HCT116 (cell line): Measurements from ENCODE around the gene SAT1.

Experiments
- CEBPB ChIP-seq: IDR thresholded peaks from 2 replicates; pipeline ENCODE4 v1.6.1; 2012; ENCODE audit warnings: low read depth
- EZH2 ChIP-seq: fragments of 200-600 bp; sonication (generic); IDR thresholded peaks from 2 replicates; pipeline ENCODE4 v1.6.1; 2017; ENCODE audit warnings: antibody characterized with exemption, mixed run types
- FOSL1 ChIP-seq: IDR thresholded peaks from 2 replicates; pipeline ENCODE4 v1.6.1; 2012; ENCODE audit warnings: low read depth
- POLR2A ChIP-seq: IDR thresholded peaks from 2 replicates; pipeline ENCODE4 v1.7.0; 2011; ENCODE audit warnings: borderline replicate concordance; ENCODE audit not compliant: insufficient read depth, insufficient read length; ENCODE audit errors: extremely low read depth
- POLR2AphosphoS5 ChIP-seq: IDR thresholded peaks from 2 replicates; pipeline ENCODE4 v1.6.1; 2011; ENCODE audit warnings: mild to moderate bottlenecking, low read depth, low read length, moderate library complexity
- SP1 ChIP-seq: IDR thresholded peaks from 2 replicates; pipeline ENCODE4 v1.6.1; 2012; ENCODE audit warnings: low read depth
- YY1 ChIP-seq: IDR thresholded peaks from 2 replicates; pipeline ENCODE4 v1.6.1; 2011; ENCODE audit warnings: low read length, low read depth, moderate library complexity, mild to moderate bottlenecking; ENCODE audit not compliant: insufficient replicate concordance; ENCODE audit errors: extremely low read depth
- ZFX ChIP-seq: fragments of 450-650 bp; IDR thresholded peaks from 2 replicates; pipeline ENCODE4 v1.6.1; 2017
- TF ChIP-seq, protein P1 (sequence below): IDR thresholded peaks from 2 replicates; pipeline ENCODE4 v1.6.1; 2012
- TF ChIP-seq, protein P2 (sequence below), 3 experiments: fragments of 200-600 bp in 1 of 3; sonication (generic) in 1 of 3; IDR thresholded peaks in 2 of 3; conservative IDR thresholded peaks in 1 of 3; 2 replicates each; pipeline ENCODE4 v1.5.1; 2012 to 2017; ENCODE audit warnings: low read depth in 2 of 3, low read length in 2 of 3, antibody characterized with exemption in 1 of 3, borderline replicate concordance in 1 of 3, control low read depth in 1 of 3, mild to moderate bottlenecking in 1 of 3, mixed read lengths in 1 of 3, mixed run types in 1 of 3, moderate library complexity in 1 of 3; ENCODE audit not compliant: insufficient read depth in 1 of 3
- TF ChIP-seq, protein P3 (sequence below): IDR thresholded peaks from 2 replicates; pipeline ENCODE4 v1.6.1; 2012; ENCODE audit warnings: low read depth
- TF ChIP-seq, protein P4 (sequence below): IDR thresholded peaks from 2 replicates; pipeline ENCODE4 v1.6.1; 2011; ENCODE audit warnings: mild to moderate bottlenecking, low read length, moderate library complexity; ENCODE audit not compliant: insufficient replicate concordance; ENCODE audit errors: extremely low read depth
- TF ChIP-seq, protein P5 (sequence below): IDR thresholded peaks from 2 replicates; pipeline ENCODE4 v1.6.1; 2012

DNA sequence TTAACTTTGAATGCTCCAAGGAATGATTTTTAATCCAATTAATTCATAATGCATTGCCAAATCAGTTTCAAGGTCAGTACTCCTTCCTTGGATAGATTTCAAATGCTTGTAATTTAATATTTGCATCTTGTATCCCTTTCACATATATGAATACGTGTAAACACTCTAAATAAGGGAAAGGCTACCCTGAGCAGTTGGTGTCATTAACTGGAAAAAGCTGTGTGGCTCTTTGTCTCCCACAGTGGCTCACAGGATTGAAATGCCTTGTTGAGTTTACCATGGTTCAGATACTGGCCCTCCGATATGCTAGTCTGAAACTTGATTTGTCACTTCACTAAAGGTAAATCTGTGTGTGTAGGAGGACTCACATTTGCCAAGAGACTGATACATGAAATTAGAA lies 23.2 kb upstream of the SAT1 start:
- TF ChIP-seq, protein P1, sequence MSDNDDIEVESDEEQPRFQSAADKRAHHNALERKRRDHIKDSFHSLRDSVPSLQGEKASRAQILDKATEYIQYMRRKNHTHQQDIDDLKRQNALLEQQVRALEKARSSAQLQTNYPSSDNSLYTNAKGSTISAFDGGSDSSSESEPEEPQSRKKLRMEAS: no peak
- TF ChIP-seq, protein P2, sequence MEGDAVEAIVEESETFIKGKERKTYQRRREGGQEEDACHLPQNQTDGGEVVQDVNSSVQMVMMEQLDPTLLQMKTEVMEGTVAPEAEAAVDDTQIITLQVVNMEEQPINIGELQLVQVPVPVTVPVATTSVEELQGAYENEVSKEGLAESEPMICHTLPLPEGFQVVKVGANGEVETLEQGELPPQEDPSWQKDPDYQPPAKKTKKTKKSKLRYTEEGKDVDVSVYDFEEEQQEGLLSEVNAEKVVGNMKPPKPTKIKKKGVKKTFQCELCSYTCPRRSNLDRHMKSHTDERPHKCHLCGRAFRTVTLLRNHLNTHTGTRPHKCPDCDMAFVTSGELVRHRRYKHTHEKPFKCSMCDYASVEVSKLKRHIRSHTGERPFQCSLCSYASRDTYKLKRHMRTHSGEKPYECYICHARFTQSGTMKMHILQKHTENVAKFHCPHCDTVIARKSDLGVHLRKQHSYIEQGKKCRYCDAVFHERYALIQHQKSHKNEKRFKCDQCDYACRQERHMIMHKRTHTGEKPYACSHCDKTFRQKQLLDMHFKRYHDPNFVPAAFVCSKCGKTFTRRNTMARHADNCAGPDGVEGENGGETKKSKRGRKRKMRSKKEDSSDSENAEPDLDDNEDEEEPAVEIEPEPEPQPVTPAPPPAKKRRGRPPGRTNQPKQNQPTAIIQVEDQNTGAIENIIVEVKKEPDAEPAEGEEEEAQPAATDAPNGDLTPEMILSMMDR (IDR thresholded peaks at IDR 0.05 in 2 of 3, conservative IDR thresholded peaks at IDR 0.05 in 1 of 3; ENCODE audit: borderline replicate concordance in 1 of 3, insufficient read depth in 1 of 3, low read depth in 2 of 3, low read length in 2 of 3): no peak
- no peak for TF ChIP-seq EZH2
- TF ChIP-seq, protein P3, sequence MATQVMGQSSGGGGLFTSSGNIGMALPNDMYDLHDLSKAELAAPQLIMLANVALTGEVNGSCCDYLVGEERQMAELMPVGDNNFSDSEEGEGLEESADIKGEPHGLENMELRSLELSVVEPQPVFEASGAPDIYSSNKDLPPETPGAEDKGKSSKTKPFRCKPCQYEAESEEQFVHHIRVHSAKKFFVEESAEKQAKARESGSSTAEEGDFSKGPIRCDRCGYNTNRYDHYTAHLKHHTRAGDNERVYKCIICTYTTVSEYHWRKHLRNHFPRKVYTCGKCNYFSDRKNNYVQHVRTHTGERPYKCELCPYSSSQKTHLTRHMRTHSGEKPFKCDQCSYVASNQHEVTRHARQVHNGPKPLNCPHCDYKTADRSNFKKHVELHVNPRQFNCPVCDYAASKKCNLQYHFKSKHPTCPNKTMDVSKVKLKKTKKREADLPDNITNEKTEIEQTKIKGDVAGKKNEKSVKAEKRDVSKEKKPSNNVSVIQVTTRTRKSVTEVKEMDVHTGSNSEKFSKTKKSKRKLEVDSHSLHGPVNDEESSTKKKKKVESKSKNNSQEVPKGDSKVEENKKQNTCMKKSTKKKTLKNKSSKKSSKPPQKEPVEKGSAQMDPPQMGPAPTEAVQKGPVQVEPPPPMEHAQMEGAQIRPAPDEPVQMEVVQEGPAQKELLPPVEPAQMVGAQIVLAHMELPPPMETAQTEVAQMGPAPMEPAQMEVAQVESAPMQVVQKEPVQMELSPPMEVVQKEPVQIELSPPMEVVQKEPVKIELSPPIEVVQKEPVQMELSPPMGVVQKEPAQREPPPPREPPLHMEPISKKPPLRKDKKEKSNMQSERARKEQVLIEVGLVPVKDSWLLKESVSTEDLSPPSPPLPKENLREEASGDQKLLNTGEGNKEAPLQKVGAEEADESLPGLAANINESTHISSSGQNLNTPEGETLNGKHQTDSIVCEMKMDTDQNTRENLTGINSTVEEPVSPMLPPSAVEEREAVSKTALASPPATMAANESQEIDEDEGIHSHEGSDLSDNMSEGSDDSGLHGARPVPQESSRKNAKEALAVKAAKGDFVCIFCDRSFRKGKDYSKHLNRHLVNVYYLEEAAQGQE: no peak
- no peak for TF ChIP-seq SP1
- TF ChIP-seq, protein P4, sequence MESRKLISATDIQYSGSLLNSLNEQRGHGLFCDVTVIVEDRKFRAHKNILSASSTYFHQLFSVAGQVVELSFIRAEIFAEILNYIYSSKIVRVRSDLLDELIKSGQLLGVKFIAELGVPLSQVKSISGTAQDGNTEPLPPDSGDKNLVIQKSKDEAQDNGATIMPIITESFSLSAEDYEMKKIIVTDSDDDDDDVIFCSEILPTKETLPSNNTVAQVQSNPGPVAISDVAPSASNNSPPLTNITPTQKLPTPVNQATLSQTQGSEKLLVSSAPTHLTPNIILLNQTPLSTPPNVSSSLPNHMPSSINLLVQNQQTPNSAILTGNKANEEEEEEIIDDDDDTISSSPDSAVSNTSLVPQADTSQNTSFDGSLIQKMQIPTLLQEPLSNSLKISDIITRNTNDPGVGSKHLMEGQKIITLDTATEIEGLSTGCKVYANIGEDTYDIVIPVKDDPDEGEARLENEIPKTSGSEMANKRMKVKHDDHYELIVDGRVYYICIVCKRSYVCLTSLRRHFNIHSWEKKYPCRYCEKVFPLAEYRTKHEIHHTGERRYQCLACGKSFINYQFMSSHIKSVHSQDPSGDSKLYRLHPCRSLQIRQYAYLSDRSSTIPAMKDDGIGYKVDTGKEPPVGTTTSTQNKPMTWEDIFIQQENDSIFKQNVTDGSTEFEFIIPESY: no peak
- TF ChIP-seq POLR2AphosphoS5: no peak
- TF ChIP-seq POLR2A: no peak
- TF ChIP-seq, protein P5, sequence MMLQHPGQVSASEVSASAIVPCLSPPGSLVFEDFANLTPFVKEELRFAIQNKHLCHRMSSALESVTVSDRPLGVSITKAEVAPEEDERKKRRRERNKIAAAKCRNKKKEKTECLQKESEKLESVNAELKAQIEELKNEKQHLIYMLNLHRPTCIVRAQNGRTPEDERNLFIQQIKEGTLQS: no peak
- TF ChIP-seq CEBPB: no peak
- TF ChIP-seq FOSL1: no peak
- no peak for TF ChIP-seq YY1
- TF ChIP-seq ZFX: no peak
